ENCODE measurements around the gene E2F3.
A peak's percentile ranks its signal among the peaks of the same experiment; 100 is the strongest.

The E2F3 gene

GRCh38 chr6:20534295-20535262, 132.9 kb downstream of the E2F3 start, which contains the start of gene CDKAL1 (continued):
- TF ChIP-seq ZBTB8A (tag by site-specific recombination; IDR thresholded peaks at IDR 0.05) (no peak), ZNF280D (tag by site-specific recombination; IDR thresholded peaks at IDR 0.05) (peak; percentile 5), ZFP69B (tag by site-specific recombination; IDR thresholded peaks at IDR 0.05) (no peak), ZNF324 (tag by site-specific recombination; IDR thresholded peaks at IDR 0.05) (0 out of 2 replicates have a peak, but pooled peaks have one; percentile 44), ZNF76 (tag by site-specific recombination; IDR thresholded peaks at IDR 0.05; ENCODE audit: borderline replicate concordance, low read depth) (peak; percentile 78; the same call in 1 of the 2 replicates), ZNF433 (tag by site-specific recombination; IDR thresholded peaks at IDR 0.05; ENCODE audit: low read depth) (no peak), ZBTB11 (tag by site-specific recombination; conservative IDR thresholded peaks at IDR 0.05; ENCODE audit: low read depth) (0 out of 2 replicates have a peak, but pooled peaks have one; percentile 22), YY1 (tag by site-specific recombination; IDR thresholded peaks at IDR 0.05) (peak; percentile 91), PRDM6 (tag by site-specific recombination; IDR thresholded peaks at IDR 0.05) (peak; percentile 31; the same call in 1 of the 2 replicates), SCRT1 (tag by site-specific recombination; IDR thresholded peaks at IDR 0.05; ENCODE audit: borderline replicate concordance) (peak; percentile 51; the same call in 1 of the 2 replicates), ZXDB (tag by site-specific recombination; IDR thresholded peaks at IDR 0.05) (peak; percentile 59; the same call in 1 of the 2 replicates), ZNF704 (tag by site-specific recombination; IDR thresholded peaks at IDR 0.05) (no peak), ATF2 (tag by site-specific recombination; IDR thresholded peaks at IDR 0.05; ENCODE audit: low read depth) (peak; percentile 78), ZNF776 (tag by site-specific recombination; IDR thresholded peaks at IDR 0.05; ENCODE audit: borderline replicate concordance) (no peak), ZNF501 (tag by site-specific recombination; IDR thresholded peaks at IDR 0.05) (peak; percentile 70), ZBTB10 (tag by site-specific recombination; IDR thresholded peaks at IDR 0.05) (no peak), ZNF664 (tag by site-specific recombination; IDR thresholded peaks at IDR 0.05) (peak; percentile 67), KLF17 (tag by site-specific recombination; IDR thresholded peaks at IDR 0.05) (no peak), ZNF16 (tag by site-specific recombination; IDR thresholded peaks at IDR 0.05; ENCODE audit: low read depth) (no peak)
